Keratinocyte (primary cell): ENCODE measurements around the gene FBXW10. TPM values are rescaled to one million over a fixed set of nuclear protein-coding genes. Genes with fewer than 3 reads are reported as not detected.
"Not testable (repeated sequence)": the region's sequence is repeated elsewhere in the genome, so short reads cannot be mapped to it uniquely, and the experiment has no call there.

Experiments
- DNase-seq: peaks from one replicate; pipeline ENCODE4 v3.0.0-alpha.2; 2011; ENCODE audit warnings: low read depth, missing footprints, low spot score
- FAIRE-seq: peaks from 2 replicates; lab custom pipeline; 2011; peaks lifted over from hg19 to GRCh38; lab: Jason Lieb, UNC
- H2AFZ ChIP-seq: 2 replicates; pipeline ENCODE4 v1.6.0; 2012; ENCODE audit warnings: low read length, control low read depth, inconsistent platforms; ENCODE audit not compliant: control insufficient read depth
- H3K27ac ChIP-seq: 2 replicates; pipeline ENCODE4 v1.5.1; 2011; ENCODE audit warnings: low read length; ENCODE audit not compliant: control insufficient read depth, insufficient read depth
- H3K27me3 ChIP-seq: 3 replicates; pipeline ENCODE4 v1.6.0; 2011; ENCODE audit warnings: low read length; ENCODE audit not compliant: control insufficient read depth, insufficient read depth; ENCODE audit errors: extremely low read depth
- H3K36me3 ChIP-seq, 2 experiments: 2 replicates in 1 of 2; 3 replicates in 1 of 2; pipeline ENCODE4 v1.5.1; 2011; ENCODE audit warnings: low read length in 2 of 2, mild to moderate bottlenecking in 1 of 2; ENCODE audit not compliant: control insufficient read depth in 2 of 2, insufficient read depth in 2 of 2; ENCODE audit errors: extremely low read depth in 1 of 2
- H3K4me1 ChIP-seq: 3 replicates; pipeline ENCODE4 v1.5.1; 2011; ENCODE audit warnings: low read length; ENCODE audit not compliant: control insufficient read depth, insufficient read depth; ENCODE audit errors: extremely low read depth
- H3K4me2 ChIP-seq: 3 replicates; pipeline ENCODE4 v1.6.0; 2011; ENCODE audit warnings: low read depth, low read length; ENCODE audit not compliant: control insufficient read depth, insufficient read depth; ENCODE audit errors: extremely low read depth
- H3K4me3 ChIP-seq, 3 experiments: fragments of 200-600 bp in 1 of 3; sonication (generic) in 1 of 3; 2 replicates in 2 of 3; 3 replicates in 1 of 3; pipeline ENCODE4 v1.5.1; 2011 to 2016; ENCODE audit warnings: low read length in 3 of 3, mild to moderate bottlenecking in 3 of 3, control low read depth in 2 of 3, inconsistent platforms in 1 of 3, low read depth in 1 of 3, mixed read lengths in 1 of 3, mixed run types in 1 of 3, moderate library complexity in 1 of 3; ENCODE audit not compliant: control insufficient read depth in 2 of 3, insufficient read depth in 2 of 3; ENCODE audit errors: extremely low read depth in 1 of 3
- H3K79me2 ChIP-seq: 2 replicates; pipeline ENCODE4 v1.6.0; 2012; ENCODE audit warnings: low read length; ENCODE audit not compliant: control insufficient read depth, insufficient read depth
- H3K9ac ChIP-seq: 3 replicates; pipeline ENCODE4 v1.6.0; 2011; ENCODE audit warnings: low read length; ENCODE audit not compliant: control insufficient read depth, insufficient read depth; ENCODE audit errors: extremely low read depth
- H3K9me1 ChIP-seq: 3 replicates; pipeline ENCODE4 v1.6.0; 2011; ENCODE audit warnings: low read length; ENCODE audit not compliant: control insufficient read depth, insufficient read depth; ENCODE audit errors: extremely low read depth
- H3K9me3 ChIP-seq: 2 replicates; pipeline ENCODE4 v1.5.1; 2012; ENCODE audit warnings: low read depth, low read length; ENCODE audit not compliant: control insufficient read depth
- H4K20me1 ChIP-seq: 3 replicates; pipeline ENCODE4 v1.6.0; 2011; ENCODE audit warnings: low read length; ENCODE audit not compliant: control insufficient read depth, insufficient read depth; ENCODE audit errors: extremely low read depth
- dilution Hi-C: fragments of 300-500 bp; cut with MboI; formaldehyde crosslinking; loops from one replicate; pipeline ENCODE4 v1.7.0; 2020; ENCODE audit warnings: low sequenced_read_pairs; ENCODE audit not compliant: extremely low pct_ligation_motif_present
- polyA plus RNA-seq, 5 experiments: library from polyadenylated mRNA; depleted of rRNA in 3 of 5; stranded (reverse) in 3 of 5; stranded (forward) in 1 of 5; unstranded in 1 of 5; fragments of >200 nt; gene quantifications; 1 replicate in 1 of 5; 2 replicates in 3 of 5; 3 replicates in 1 of 5; pipeline versions ENCODE4 v1.2.1 to v1.2.3, GENCODE V29; 2011 to 2012; ENCODE audit warnings: missing spikeins in 2 of 5, low read depth in 1 of 5, low replicate concordance in 1 of 5

Gene FBXW10
- polyA plus RNA-seq, 1 donor (not counting 4 experiments of a cell fraction or from before 2014, with no cell fraction given), result 0.25 TPM

DNA sequence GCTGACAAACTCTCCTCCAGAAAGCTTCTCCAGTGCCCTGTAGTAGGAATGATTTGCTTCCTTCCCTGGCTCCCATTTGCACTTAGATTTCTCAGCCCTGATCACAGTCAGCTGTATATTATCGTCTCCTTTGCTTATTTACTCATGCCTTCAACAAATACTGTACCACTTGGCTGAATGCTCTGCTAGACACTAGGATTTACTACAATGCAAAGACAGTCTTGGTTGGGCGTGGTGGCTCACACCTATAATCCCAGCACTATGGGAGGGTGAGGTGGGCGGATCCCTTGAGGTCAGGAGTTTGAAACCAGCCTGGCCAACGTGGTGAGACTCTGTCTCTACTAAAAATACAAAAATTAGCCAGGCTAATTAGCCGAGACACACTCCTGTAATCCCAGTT is 43.0 kb downstream of the FBXW10 start:
- H3K9me1 ChIP-seq, H3K9me3 ChIP-seq, H3K9ac ChIP-seq, DNase-seq, H3K4me2 ChIP-seq, dilution Hi-C loops, H3K36me3 ChIP-seq, H3K27me3 ChIP-seq, H3K4me3 ChIP-seq, H3K27ac ChIP-seq, H3K4me1 ChIP-seq, H4K20me1 ChIP-seq, H2AFZ ChIP-seq: not testable (repeated sequence)
- peaks cover 28% of the 10 kb centered on the region for H3K79me2 ChIP-seq
- FAIRE-seq, result peak; percentile 20

GRCh38 chr17:18791402-18791801 is 47.5 kb downstream of the FBXW10 start:
- H3K9ac ChIP-seq, H2AFZ ChIP-seq, H4K20me1 ChIP-seq, H3K4me3 ChIP-seq, H3K4me2 ChIP-seq, H3K4me1 ChIP-seq, DNase-seq, dilution Hi-C loops, H3K79me2 ChIP-seq, H3K36me3 ChIP-seq, H3K27ac ChIP-seq, H3K9me1 ChIP-seq, H3K9me3 ChIP-seq, H3K27me3 ChIP-seq: not testable (repeated sequence)
- FAIRE-seq, result peak; percentile 96

- H2AFZ ChIP-seq, H3K4me3 ChIP-seq, H3K9ac ChIP-seq, H3K9me3 ChIP-seq, H3K27me3 ChIP-seq, H3K4me1 ChIP-seq, H3K9me1 ChIP-seq, H3K27ac ChIP-seq, H3K36me3 ChIP-seq, H3K4me2 ChIP-seq, dilution Hi-C loops, H4K20me1 ChIP-seq, DNase-seq, H3K79me2 ChIP-seq: not testable (repeated sequence)
- peak; percentile 41 for FAIRE-seq
Observed at GRCh38 chr17:18794841-18795240, 51.0 kb downstream of the FBXW10 start.

- dilution Hi-C loops, H4K20me1 ChIP-seq, H3K4me1 ChIP-seq, H3K79me2 ChIP-seq, H3K27ac ChIP-seq, H3K36me3 ChIP-seq, H3K27me3 ChIP-seq, H3K9me3 ChIP-seq, DNase-seq, H2AFZ ChIP-seq, H3K9ac ChIP-seq, H3K4me2 ChIP-seq, H3K4me3 ChIP-seq, H3K9me1 ChIP-seq: not testable (repeated sequence)
- peak; percentile 49 for FAIRE-seq
Observed at GRCh38 chr17:18796887-18797286, 53.0 kb downstream of the FBXW10 start.

DNA sequence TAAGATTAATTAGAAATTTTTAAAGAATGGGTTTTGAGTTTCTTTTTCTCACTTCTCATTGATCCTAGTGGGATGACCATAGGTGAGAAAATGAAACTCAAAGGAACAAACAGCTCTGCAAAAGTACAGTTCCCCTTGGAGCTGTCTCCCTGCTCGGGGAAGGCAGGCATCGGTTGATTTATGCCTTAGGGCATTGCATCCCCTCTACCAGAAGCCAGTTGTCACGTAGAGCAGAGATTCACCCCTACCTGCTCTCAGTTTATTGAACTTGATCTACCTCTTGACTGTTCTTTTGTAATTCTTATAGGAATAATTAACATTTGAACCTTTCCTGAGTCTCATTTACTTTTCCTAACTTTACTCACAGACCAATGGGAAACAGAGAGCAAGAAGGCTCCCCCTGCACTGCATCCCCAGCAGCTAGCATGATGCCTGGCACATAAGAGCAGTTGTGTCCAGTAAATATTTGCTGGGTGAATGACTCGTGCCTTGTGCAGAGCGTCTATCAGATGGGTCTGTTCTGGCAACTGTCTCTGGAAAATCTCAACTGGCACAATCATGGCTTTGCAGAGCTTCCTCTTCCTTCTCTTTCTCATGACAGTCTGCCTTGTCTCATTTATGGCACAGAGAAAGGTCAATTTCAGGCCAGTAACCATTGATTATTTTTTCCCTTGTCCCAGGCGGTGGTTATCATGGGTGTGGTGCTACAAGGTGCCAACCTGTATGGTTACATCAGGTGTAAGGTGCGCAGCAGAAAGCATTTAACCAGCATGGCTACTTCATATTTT is 59.8 kb downstream of the FBXW10 start:
- dilution Hi-C loops, FAIRE-seq, DNase-seq: not testable (repeated sequence)

More for the DNA sequence above, 59.8 kb downstream of the FBXW10 start:
- not testable (repeated sequence) for H3K79me2 ChIP-seq, H3K4me1 ChIP-seq, H3K9ac ChIP-seq, H2AFZ ChIP-seq, H3K4me2 ChIP-seq, H3K36me3 ChIP-seq, H3K4me3 ChIP-seq, H4K20me1 ChIP-seq, H3K27ac ChIP-seq, H3K9me3 ChIP-seq, H3K9me1 ChIP-seq, H3K27me3 ChIP-seq
